Measurements from ENCODE around the gene NPC2. TPM values are rescaled to one million over a fixed set of nuclear protein-coding genes. Genes with fewer than 3 reads are reported as not detected.

NPC2 gene
- total RNA-seq, 1 donor from 2014 or later = 215 TPM

GRCh38 chr14:74519316-74520074 is 26.4 kb upstream of the NPC2 start:
- DNase-seq (ENCODE audit: low spot score) = no peak

- no peak for DNase-seq (ENCODE audit: low spot score)
Measured at GRCh38 chr14:74518221-74518620, 25.1 kb upstream of the NPC2 start.

- DNase-seq (ENCODE audit: low spot score) = no peak
Measured at GRCh38 chr14:74517731-74518130, 24.6 kb upstream of the NPC2 start.

GRCh38 chr14:74516451-74517160 is 23.5 kb upstream of the NPC2 start:
- no peak for DNase-seq (ENCODE audit: low spot score)

- DNase-seq (ENCODE audit: low spot score) = no peak
Measured at GRCh38 chr14:74515891-74516412, 22.8 kb upstream of the NPC2 start.

- no peak for DNase-seq (ENCODE audit: low spot score)
Measured at GRCh38 chr14:74514471-74514941, 21.4 kb upstream of the NPC2 start.

GRCh38 chr14:74511966-74512830 is 19.1 kb upstream of the NPC2 start:
- DNase-seq (ENCODE audit: low spot score) = no peak

GRCh38 chr14:74510959-74511409 is 17.9 kb upstream of the NPC2 start:
- no peak for DNase-seq (ENCODE audit: low spot score)

GRCh38 chr14:74510223-74510931 is 17.3 kb upstream of the NPC2 start:
- no peak for DNase-seq (ENCODE audit: low spot score)

- no peak for DNase-seq (ENCODE audit: low spot score)
Measured at GRCh38 chr14:74509587-74510222, 16.6 kb upstream of the NPC2 start.

GRCh38 chr14:74508844-74509428 is 15.8 kb upstream of the NPC2 start:
- no peak for DNase-seq (ENCODE audit: low spot score)

- DNase-seq (ENCODE audit: low spot score) = no peak
Measured at GRCh38 chr14:74508292-74508731, 15.2 kb upstream of the NPC2 start.

- DNase-seq (ENCODE audit: low spot score) = no peak
Measured at GRCh38 chr14:74507840-74508239, 14.7 kb upstream of the NPC2 start.

GRCh38 chr14:74507085-74507484 is 14.0 kb upstream of the NPC2 start:
- DNase-seq (ENCODE audit: low spot score) = no peak

GRCh38 chr14:74506411-74506851 is 13.3 kb upstream of the NPC2 start:
- DNase-seq (ENCODE audit: low spot score) = no peak

GRCh38 chr14:74505831-74506230 is 12.7 kb upstream of the NPC2 start:
- no peak for DNase-seq (ENCODE audit: low spot score)

- no peak for DNase-seq (ENCODE audit: low spot score)
Measured at GRCh38 chr14:74504874-74505720, 12.0 kb upstream of the NPC2 start.

GRCh38 chr14:74504412-74504811 is 11.3 kb upstream of the NPC2 start:
- no peak for DNase-seq (ENCODE audit: low spot score)

- DNase-seq (ENCODE audit: low spot score) = no peak
Measured at GRCh38 chr14:74503938-74504335, 10.8 kb upstream of the NPC2 start.

Measured in mucosa of gallbladder (tissue), 1 donor.